Ishikawa (cell line): Measurements from ENCODE around the gene IQCM.

Experiments
- CEBPB ChIP-seq: IDR thresholded peaks from 2 replicates; pipeline ENCODE4 v1.6.1; 2012
- EP300 ChIP-seq: IDR thresholded peaks from 2 replicates; pipeline ENCODE4 v1.6.1; 2012; ENCODE audit warnings: borderline replicate concordance
- MAX ChIP-seq: IDR thresholded peaks from 2 replicates; pipeline ENCODE4 v1.6.1; 2012
- YY1 ChIP-seq: IDR thresholded peaks from 2 replicates; pipeline ENCODE4 v1.6.1; 2012; ENCODE audit warnings: low read depth
- TF ChIP-seq, protein P1 (sequence below): IDR thresholded peaks from 2 replicates; pipeline ENCODE4 v1.6.1; 2012; ENCODE audit warnings: low read depth, mild to moderate bottlenecking
- TF ChIP-seq, protein P2 (sequence below): IDR thresholded peaks from 2 replicates; pipeline ENCODE4 v1.6.1; 2012

DNA sequence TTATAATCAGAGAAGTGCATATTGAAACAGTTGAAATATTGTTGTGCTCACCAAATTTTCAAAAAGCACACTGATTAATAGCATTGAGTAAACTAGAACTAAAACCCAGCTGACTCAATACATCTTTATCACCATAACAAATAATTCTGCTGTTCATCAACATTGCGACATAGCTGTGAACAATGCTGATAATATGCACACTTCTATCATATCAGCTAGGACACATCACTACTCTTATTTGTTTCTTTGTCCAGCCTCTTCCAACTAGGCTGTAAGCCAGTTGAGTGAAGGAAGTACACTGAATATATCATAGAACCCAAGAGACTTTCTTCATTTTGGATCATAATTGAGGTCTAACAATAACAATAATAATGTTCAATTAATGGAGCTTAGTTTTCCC lies 349.7 kb downstream of the IQCM start:
- no peak for TF ChIP-seq MAX
- TF ChIP-seq EP300: no peak
- TF ChIP-seq, protein P1, sequence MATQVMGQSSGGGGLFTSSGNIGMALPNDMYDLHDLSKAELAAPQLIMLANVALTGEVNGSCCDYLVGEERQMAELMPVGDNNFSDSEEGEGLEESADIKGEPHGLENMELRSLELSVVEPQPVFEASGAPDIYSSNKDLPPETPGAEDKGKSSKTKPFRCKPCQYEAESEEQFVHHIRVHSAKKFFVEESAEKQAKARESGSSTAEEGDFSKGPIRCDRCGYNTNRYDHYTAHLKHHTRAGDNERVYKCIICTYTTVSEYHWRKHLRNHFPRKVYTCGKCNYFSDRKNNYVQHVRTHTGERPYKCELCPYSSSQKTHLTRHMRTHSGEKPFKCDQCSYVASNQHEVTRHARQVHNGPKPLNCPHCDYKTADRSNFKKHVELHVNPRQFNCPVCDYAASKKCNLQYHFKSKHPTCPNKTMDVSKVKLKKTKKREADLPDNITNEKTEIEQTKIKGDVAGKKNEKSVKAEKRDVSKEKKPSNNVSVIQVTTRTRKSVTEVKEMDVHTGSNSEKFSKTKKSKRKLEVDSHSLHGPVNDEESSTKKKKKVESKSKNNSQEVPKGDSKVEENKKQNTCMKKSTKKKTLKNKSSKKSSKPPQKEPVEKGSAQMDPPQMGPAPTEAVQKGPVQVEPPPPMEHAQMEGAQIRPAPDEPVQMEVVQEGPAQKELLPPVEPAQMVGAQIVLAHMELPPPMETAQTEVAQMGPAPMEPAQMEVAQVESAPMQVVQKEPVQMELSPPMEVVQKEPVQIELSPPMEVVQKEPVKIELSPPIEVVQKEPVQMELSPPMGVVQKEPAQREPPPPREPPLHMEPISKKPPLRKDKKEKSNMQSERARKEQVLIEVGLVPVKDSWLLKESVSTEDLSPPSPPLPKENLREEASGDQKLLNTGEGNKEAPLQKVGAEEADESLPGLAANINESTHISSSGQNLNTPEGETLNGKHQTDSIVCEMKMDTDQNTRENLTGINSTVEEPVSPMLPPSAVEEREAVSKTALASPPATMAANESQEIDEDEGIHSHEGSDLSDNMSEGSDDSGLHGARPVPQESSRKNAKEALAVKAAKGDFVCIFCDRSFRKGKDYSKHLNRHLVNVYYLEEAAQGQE: no peak
- 0 out of 2 replicates have a peak, but pooled peaks have one; percentile 20 for TF ChIP-seq CEBPB
- no peak for TF ChIP-seq YY1
- TF ChIP-seq, protein P2, sequence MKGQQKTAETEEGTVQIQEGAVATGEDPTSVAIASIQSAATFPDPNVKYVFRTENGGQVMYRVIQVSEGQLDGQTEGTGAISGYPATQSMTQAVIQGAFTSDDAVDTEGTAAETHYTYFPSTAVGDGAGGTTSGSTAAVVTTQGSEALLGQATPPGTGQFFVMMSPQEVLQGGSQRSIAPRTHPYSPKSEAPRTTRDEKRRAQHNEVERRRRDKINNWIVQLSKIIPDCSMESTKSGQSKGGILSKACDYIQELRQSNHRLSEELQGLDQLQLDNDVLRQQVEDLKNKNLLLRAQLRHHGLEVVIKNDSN: no peak
